ENCODE results near the gene MTHFD1L.
A peak's percentile ranks its signal among the peaks of the same experiment; 100 is the strongest.
"Not testable (repeated sequence)": the region's sequence is repeated elsewhere in the genome, so short reads cannot be mapped to it uniquely, and the experiment has no call there.

Gene MTHFD1L

DNA sequence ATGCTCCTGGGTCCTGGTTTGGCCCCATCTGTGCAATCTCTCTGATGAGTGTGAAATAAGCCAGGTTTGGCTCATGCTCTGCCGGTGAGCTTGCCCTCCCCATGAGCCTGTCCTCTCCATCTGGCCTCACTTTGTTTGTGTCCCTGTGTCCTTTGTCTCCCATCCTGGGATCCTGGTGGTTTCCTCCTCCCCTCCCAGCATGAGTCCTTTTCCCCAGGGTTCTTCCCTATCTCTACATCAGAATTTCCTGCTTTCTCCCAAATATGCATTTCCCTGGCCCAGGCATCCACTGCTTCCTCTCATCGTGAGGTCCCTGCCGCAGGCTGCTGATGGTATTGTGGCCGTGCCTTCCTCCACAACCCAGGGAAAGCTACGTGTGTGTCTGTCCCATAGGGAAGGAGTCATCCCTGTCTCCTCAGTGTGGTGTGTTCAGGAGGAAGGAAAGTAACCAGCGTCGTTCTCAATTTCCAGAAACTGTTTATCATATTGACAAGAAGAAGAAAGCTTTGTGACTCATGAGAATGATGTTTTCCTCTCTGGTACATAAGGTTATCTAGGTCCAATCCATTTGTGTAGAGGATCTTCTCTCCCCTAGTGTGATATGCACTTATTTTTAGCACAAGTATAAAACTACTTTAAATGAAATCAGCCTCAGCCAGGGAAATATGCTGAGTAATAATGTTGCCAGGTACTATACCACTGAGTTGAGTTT lies 180.2 kb downstream of the MTHFD1L start:
- not testable (repeated sequence) for DNase-seq

DNA sequence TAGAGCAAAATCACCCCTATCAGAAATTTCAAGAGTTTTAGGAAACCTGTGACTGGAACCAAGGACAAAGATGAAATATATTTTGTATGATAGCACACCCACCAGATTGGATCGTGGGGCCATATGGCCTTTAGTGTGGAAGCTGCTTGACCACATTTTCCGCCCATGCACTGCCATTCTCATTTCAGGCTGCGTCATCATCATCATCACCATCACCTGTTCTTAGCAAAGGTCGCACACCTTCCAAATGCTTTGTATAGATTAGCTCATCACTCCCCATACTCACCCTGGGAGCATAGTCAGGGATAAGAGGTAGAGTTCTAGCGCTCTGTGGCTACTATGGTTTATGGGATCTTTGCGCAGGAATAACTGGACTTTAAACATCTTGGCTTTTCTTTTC lies 185.7 kb downstream of the MTHFD1L start:
- peak; percentile 9 for DNase-seq

GRCh38 chr6:151052021-151052646 lies 186.6 kb downstream of the MTHFD1L start:
- no peak for DNase-seq

- no peak for DNase-seq
Observed at GRCh38 chr6:151054306-151054705, 188.8 kb downstream of the MTHFD1L start.

GRCh38 chr6:151056230-151056907 lies 190.9 kb downstream of the MTHFD1L start:
- DNase-seq: no peak

DNA sequence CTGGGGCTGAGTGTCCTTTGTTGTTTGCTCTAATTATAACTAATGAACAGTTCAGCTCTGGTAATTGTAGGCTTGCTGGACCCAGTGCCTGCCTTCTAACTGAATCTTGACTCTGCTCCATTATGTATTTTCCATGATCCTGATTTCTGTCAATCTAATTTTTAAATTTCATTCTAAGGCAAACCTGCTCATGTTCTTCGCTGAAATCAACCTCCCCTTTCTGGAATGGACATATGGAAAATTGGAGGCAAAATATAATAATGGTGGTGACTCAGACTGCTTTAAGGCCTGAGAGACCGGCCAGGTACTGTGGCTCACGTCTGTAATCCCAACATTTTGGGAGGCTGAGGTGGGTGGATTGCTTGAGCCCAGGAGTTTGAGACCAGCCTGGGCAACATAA lies 191.6 kb downstream of the MTHFD1L start:
- no peak for DNase-seq

DNA sequence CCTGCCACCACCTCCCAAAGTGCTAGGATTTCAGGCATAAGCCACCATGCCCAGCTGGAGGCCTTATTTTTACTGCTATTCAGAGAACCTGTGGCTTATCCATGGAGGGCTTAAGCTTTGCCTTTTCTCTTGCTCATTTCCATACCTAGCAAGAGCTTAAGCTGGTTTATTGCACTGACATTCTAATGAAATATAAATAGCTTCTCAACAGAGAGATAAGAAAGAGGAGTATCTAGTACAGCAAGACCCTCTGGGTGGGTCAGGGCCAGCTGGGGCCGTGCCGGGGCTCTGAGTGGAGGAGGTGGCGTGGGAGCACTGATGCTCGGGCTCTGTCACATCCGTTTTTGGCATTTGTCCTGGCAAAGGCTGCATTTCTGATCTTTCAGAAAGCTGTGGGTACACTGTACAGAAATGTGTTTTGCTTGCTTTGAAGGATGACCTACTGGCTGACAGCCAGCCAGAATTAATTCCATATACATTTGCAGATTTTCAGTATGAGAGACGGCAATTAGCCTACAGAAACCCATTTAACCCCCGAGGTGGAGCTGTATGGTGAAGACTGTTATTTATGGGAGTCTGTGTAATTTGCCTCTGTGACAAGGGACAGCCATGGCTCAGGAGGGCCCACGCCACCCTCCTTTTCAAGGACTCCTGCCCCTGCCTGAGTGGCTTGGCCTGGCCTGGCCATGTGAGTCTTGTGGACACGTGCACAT lies 192.7 kb downstream of the MTHFD1L start:
- DNase-seq: no peak

DNA sequence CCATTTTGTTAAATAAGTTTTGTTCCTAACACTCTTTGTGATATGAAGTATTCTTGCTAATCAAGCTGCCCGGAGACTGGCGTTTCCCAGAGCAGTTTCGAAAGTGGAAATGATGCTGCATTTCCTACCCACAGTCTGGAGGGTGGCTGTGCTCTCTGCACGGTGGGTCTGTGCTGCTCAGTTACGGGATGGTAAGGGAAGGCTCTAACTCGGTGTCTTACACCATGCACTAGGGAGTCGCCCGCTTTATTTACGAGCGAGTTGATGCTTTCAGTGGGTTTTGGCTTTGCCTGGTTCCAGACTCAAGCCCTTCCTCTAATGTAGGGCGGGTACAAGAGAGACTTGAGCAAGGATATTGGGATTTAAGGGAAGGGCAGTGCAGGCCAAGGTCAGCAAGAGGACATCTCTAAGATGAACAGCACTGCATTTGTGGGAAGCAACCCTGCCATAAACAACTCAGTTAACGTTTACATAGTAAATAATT lies 194.2 kb downstream of the MTHFD1L start:
- no peak for DNase-seq

DNA sequence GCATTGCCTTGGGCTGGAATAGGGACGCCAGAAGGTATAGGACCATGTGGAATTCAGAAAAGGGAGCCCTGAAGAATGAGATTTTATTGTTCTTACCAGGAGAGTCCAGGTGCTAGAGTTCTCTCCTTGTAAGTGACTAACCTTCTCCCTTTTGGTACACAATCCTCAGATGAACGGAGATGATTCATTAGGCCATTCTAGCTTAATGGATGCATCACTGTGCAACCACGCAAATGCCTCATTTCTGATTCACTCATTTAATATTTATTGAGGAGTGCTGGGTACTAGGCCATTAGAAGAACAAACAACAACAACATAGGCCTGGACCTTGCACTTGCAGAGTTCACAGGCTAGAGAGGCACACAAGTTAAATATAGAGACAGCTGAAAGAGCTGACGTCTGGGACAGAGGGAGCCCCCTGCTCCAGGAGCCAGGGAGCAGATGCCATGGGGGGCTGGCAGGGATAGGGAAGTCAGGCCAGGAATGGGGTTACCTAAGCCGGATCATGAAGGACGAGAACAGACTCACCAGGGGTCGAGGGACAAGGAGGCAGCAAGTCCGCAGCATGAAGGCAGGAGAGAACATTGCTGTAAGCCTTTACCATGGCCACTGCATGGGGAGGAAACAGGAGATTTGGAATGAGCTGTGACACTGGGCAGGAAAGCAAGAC lies 194.7 kb downstream of the MTHFD1L start:
- DNase-seq: no peak

GRCh38 chr6:151060766-151061531 lies 195.4 kb downstream of the MTHFD1L start:
- DNase-seq: no peak

GRCh38 chr6:151063352-151063751 lies 197.8 kb downstream of the MTHFD1L start:
- no peak for DNase-seq

- DNase-seq: no peak
Observed at GRCh38 chr6:151063842-151064647, 198.5 kb downstream of the MTHFD1L start.

DNA sequence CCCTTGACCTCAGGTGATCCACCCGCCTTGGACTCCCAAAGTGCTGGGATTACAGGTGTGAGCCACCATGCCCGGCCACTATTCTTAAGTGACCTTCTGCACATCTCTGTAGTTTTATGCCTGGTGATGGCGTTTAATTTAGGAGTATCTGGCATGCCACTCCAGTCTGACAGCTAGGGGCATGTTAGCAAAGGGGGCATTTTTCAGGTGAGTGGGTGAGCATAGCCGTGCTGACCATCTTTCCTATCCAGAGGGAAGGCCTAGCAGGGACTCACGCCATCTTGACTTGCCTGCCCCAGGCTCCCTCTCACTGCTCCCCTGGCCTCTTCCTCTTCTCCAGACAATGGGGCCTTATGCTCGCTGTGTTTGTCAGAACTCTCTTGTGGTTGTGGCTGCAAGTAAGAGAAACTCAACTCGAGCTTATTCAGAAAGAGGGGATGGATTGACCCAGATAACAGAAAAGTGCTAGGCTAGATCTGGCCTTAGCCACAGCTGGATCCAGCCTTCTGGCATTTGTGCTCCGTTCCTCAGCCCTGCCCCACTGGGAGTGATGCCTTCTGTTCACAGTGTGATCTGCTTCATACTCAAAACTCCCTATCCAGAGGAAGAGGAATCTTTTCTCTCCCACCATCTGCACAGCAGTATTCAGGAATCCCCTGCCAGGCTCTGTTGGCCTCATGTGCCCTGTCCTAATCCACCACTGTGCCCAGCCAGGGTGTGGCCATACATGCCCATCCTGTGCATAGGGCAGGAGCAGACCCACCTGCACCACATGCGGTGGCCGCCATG lies 199.7 kb downstream of the MTHFD1L start:
- DNase-seq: no peak

DNA sequence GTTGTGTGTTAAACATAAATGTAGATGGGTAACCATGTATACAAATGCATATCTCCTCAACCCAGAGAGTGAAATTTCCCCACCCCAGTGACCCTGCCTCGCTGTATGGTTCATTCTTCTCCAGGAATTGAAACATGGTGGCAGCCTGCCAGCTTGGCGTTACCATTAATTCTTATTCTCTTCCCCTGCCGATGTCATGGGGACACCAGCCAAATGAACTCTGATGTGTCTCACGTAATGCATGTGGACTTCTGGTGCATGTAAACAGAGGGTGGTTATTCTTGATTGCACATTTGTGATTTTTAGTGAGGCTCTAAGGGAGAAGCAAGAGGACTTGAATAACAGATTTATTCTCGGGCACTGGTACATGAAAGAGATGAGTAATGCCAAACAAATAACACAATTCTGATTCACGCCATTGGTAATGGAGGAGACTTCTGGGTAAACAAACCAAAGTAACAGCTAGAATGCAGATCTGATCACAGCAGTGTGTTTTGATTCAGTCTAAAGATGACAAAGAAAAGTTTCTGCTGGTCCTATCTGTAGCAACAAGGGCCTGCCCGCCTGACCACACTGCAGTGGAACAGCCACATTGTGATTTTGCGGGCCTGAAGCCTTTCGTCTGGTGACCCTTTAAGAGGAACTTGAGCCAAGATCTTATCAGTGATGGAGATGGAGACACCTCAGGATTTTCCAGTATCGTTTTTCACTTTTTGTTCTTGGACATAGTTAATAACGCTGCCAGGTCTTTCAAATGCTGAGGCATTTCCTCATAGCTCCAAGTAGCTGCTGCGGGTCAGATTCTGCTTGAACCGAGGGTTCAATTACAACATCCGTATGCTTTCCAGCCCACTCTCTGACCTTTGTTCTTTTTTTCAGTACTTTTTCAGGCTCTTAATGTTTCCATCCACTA lies 202.4 kb downstream of the MTHFD1L start:
- no peak for DNase-seq

GRCh38 chr6:151068761-151069312 lies 203.3 kb downstream of the MTHFD1L start:
- no peak for DNase-seq

DNA sequence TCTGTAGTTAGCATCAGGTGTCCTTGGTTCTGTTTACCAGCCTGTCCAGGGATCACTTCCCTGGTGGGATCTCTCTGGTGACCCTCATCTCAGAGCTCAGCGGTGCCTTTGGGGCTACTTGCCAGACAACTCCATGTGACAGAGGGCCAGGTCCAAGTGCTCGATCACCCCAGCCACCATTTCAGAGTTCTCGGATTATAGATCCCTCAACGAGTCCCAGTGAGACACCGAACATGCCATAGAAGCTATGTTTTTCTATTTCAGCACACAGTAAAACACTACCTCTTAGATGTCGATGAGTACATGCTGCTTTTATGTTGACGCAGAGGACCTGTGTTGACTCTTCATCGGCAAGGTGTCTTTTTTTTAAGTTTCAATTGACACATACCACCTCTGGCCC lies 204.1 kb downstream of the MTHFD1L start:
- DNase-seq: no peak

DNA sequence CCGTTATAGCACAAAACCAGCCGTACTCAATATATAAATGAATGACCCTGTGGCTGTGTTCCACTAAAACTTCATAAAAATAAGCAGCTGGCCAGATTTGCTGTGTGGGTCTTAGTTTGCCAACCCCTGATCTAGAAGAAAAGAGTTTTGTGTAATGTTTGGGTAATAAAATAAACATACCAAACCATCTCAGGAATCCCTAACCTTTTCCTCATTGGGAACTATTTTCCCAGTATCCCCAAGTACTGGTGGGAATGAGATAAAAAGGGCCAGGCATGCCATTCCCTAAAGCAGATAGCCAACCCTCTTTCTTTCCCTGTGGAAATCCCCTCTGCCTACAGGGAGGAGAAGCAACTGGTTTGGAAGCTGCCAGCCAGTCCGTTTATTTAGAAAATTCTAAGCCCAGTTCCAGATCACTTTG lies 205.1 kb downstream of the MTHFD1L start:
- no peak for DNase-seq

- no peak for DNase-seq
Observed at GRCh38 chr6:151071295-151071694, 205.8 kb downstream of the MTHFD1L start.

GRCh38 chr6:151073146-151073545 lies 207.6 kb downstream of the MTHFD1L start:
- DNase-seq: no peak

Measured in activated CD4-positive, alpha-beta T cell treated with anti-CD3 and anti-CD28 coated beads for 48 hours (primary cell).